Endothelial cell of umbilical vein (primary cell): Measurements from ENCODE around the gene TSPAN5. TPM values are rescaled to one million over a fixed set of nuclear protein-coding genes. Genes with fewer than 3 reads are reported as not detected.

Source experiments
- BruUV-seq: library from RNA; stranded (reverse); fragments of 400-500 nt; replicated peaks from 2 replicates; lab custom pipeline; 2021; lab: Mats Ljungman, UMichigan
- CTCF ChIA-PET: fragments of 300-600, 350-600 bp; sonication (Branson Sonifier 250); formaldehyde crosslinking; loops from one replicate; lab custom pipeline; 2021; ENCODE audit warnings: antibody characterized with exemption, inconsistent platforms; lab: Charles Lee
- POLR2A ChIA-PET: fragments of 300-600, 350-600 bp; sonication (Branson Sonifier 250); formaldehyde crosslinking; loops from one replicate; lab custom pipeline; 2021; ENCODE audit warnings: antibody characterized with exemption, inconsistent platforms; lab: Charles Lee
- DNase-seq: peaks from one replicate; pipeline ENCODE4 v3.0.0-alpha.2; 2011; ENCODE audit warnings: low read depth, low spot score
- FAIRE-seq: peaks from 2 replicates; lab custom pipeline; 2011; peaks lifted over from hg19 to GRCh38; lab: Jason Lieb, UNC
- H2AFZ ChIP-seq: 2 replicates; pipeline ENCODE4 v1.6.0; 2012; ENCODE audit warnings: low read depth, low read length, control low read depth, inconsistent platforms
- H3K27ac ChIP-seq: 2 replicates; pipeline ENCODE4 v1.5.1; 2011; ENCODE audit warnings: low read depth, mild to moderate bottlenecking, control low read depth, low read length, moderate library complexity; ENCODE audit not compliant: insufficient read depth
- H3K27me3 ChIP-seq, 2 experiments: 2 replicates each; pipeline versions ENCODE4 v1.6.0 to v1.6.1; 2011; ENCODE audit warnings: low read length in 2 of 2, mixed read lengths in 1 of 2; ENCODE audit not compliant: control insufficient read depth in 2 of 2, insufficient read depth in 2 of 2
- H3K36me3 ChIP-seq, 2 experiments: 2 replicates in 1 of 2; 3 replicates in 1 of 2; pipeline ENCODE4 v1.5.1; 2011; ENCODE audit warnings: low read length in 2 of 2, mild to moderate bottlenecking in 1 of 2, moderate library complexity in 1 of 2; ENCODE audit not compliant: control insufficient read depth in 2 of 2, insufficient read depth in 2 of 2; ENCODE audit errors: extremely low read depth in 1 of 2
- H3K4me1 ChIP-seq: 3 replicates; pipeline ENCODE4 v1.5.1; 2011; ENCODE audit warnings: mild to moderate bottlenecking, low read length; ENCODE audit not compliant: control insufficient read depth, insufficient read depth; ENCODE audit errors: extremely low read depth
- H3K4me2 ChIP-seq: 2 replicates; pipeline ENCODE4 v1.6.1; 2011; ENCODE audit warnings: low read length, control low read depth, mixed read lengths; ENCODE audit not compliant: insufficient read depth
- H3K4me3 ChIP-seq, 3 experiments: fragments of 200-600 bp in 1 of 3; sonication (generic), shearing (Covaris generic) in 1 of 3; replicated peaks in 1 of 3; 2 replicates each; pipeline ENCODE4 v1.5.1; 2011 to 2016; ENCODE audit warnings: control low read depth in 3 of 3, low read length in 3 of 3, mild to moderate bottlenecking in 2 of 3, inconsistent platforms in 1 of 3, low read depth in 1 of 3, moderate library complexity in 1 of 3; ENCODE audit not compliant: insufficient read depth in 1 of 3
- H3K79me2 ChIP-seq: 2 replicates; pipeline ENCODE4 v1.6.0; 2012; ENCODE audit warnings: low read length, inconsistent platforms; ENCODE audit not compliant: control insufficient read depth, insufficient read depth
- H3K9ac ChIP-seq: replicated peaks from 2 replicates; pipeline ENCODE3; 2011; ENCODE audit warnings: low read length, control low read depth; ENCODE audit not compliant: insufficient read depth; ENCODE audit errors: extremely low read depth
- H3K9me1 ChIP-seq: replicated peaks from 3 replicates; pipeline ENCODE4 v1.6.0; 2011; ENCODE audit warnings: mild to moderate bottlenecking, low read length; ENCODE audit not compliant: control insufficient read depth, insufficient read depth; ENCODE audit errors: extremely low read depth
- H3K9me3 ChIP-seq: replicated peaks from 2 replicates; pipeline ENCODE4 v1.5.1; 2012; ENCODE audit warnings: low read length, inconsistent platforms; ENCODE audit not compliant: control insufficient read depth, insufficient read depth
- H4K20me1 ChIP-seq: replicated peaks from 2 replicates; pipeline ENCODE3; 2011; ENCODE audit warnings: mild to moderate bottlenecking, low read length; ENCODE audit not compliant: control insufficient read depth, insufficient read depth; ENCODE audit errors: extremely low read depth
- CTCF ChIP-seq, 2 donors: IDR thresholded peaks; 1 replicate in 1 of 2; 2 replicates in 1 of 2; pipeline ENCODE4 v1.5.1; 2011; ENCODE audit warnings: low read length in 2 of 2, mild to moderate bottlenecking in 2 of 2, moderate library complexity in 2 of 2, control low read depth in 1 of 2, inconsistent platforms in 1 of 2, low read depth in 1 of 2; ENCODE audit not compliant: insufficient read depth in 1 of 2; ENCODE audit errors: extremely low read depth in 1 of 2
- EZH2 ChIP-seq: IDR thresholded peaks from 2 replicates; pipeline ENCODE4 v1.6.1; 2012; ENCODE audit warnings: borderline replicate concordance, low read depth, mild to moderate bottlenecking, moderate library complexity, low read length, inconsistent platforms; ENCODE audit not compliant: severe bottlenecking
- FOS ChIP-seq: IDR thresholded peaks from 2 replicates; pipeline ENCODE4 v1.6.1; 2011; ENCODE audit warnings: mild to moderate bottlenecking, low read length, moderate library complexity, borderline replicate concordance; ENCODE audit not compliant: insufficient read depth
- GATA2 ChIP-seq: IDR thresholded peaks from 2 replicates; pipeline ENCODE4 v1.7.0; 2011; ENCODE audit warnings: low read depth, mild to moderate bottlenecking, moderate library complexity, mixed read lengths, low read length; ENCODE audit not compliant: insufficient read length, insufficient read depth
- JUN ChIP-seq: IDR thresholded peaks from 2 replicates; pipeline ENCODE4 v1.6.1; 2011; ENCODE audit warnings: borderline replicate concordance, low read depth; ENCODE audit not compliant: insufficient read length, insufficient read depth
- MYC ChIP-seq: IDR thresholded peaks from one replicate; pipeline ENCODE4 v1.6.1; 2011; ENCODE audit warnings: mild to moderate bottlenecking, low read depth, low read length
- POLR2A ChIP-seq: IDR thresholded peaks from 2 replicates; pipeline ENCODE4 v1.6.1; 2012; ENCODE audit warnings: low read depth, mild to moderate bottlenecking, control low read depth, low read length
- POLR2AphosphoS5 ChIP-seq: IDR thresholded peaks from 2 replicates; pipeline ENCODE4 v1.6.1; 2012; ENCODE audit warnings: low read depth, mild to moderate bottlenecking, control low read depth, low read length, moderate library complexity; ENCODE audit not compliant: insufficient read depth
- dilution Hi-C: fragments of 300-500 bp; cut with MboI; formaldehyde crosslinking; loops from one replicate; pipeline ENCODE4 v1.15.0; 2019; ENCODE audit warnings: low sequenced_read_pairs; ENCODE audit not compliant: extremely low pct_ligation_motif_present
- intact Hi-C: fragments of 100-400 bp; cut with micrococcal nuclease; formaldehyde crosslinking; loops from one replicate; pipeline ENCODE4 v1.10.0; 2022
- polyA plus RNA-seq, 4 experiments: library from polyadenylated mRNA; depleted of rRNA in 3 of 4; stranded (reverse) in 3 of 4; unstranded in 1 of 4; fragments of >200 nt; gene quantifications; 2 replicates each; pipeline versions ENCODE4 v1.2.1 to v1.2.3, GENCODE V29; 2011 to 2012; ENCODE audit warnings: missing spikeins in 1 of 4
- total RNA-seq: library from RNA; stranded (reverse); gene quantifications from 2 replicates; pipeline ENCODE4 v1.2.3, GENCODE V29; 2021
- TF ChIP-seq, protein P1 (sequence below): IDR thresholded peaks from 2 replicates; pipeline ENCODE4 v1.6.1; 2011; ENCODE audit not compliant: insufficient read depth, insufficient read length

Gene TSPAN5
- total and polyA plus RNA-seq, 2 donors (not counting 3 experiments of a cell fraction or from before 2014, with no cell fraction given) = 45.1 to 50.2 TPM

GRCh38 chr4:98606894-98607293, 51.5 kb downstream of the TSPAN5 start:
- H3K9me3 ChIP-seq = no peaks in the 10 kb centered on the region
- no peaks in the 10 kb centered on the region for H3K27me3 ChIP-seq
- H3K4me1 ChIP-seq = peaks cover 3% of the 10 kb centered on the region
- H4K20me1 ChIP-seq = no peaks in the 10 kb centered on the region
- POLR2A ChIA-PET = no interaction called here
- H3K9ac ChIP-seq = no peak overlapping the region
- no peak overlapping the region for H3K4me2 ChIP-seq
- H3K9me1 ChIP-seq = no peaks in the 10 kb centered on the region
- DNase-seq (no peak), FAIRE-seq (no peak)
- H2AFZ ChIP-seq = no peak overlapping the region
- CTCF ChIA-PET = interaction anchor here (1.7 kb wide), 1 partner anchor 139 kb away, joined by 5 read pairs; no protein-coding TSS in a partner anchor
- H3K27ac ChIP-seq = no peak overlapping the region
- H3K36me3 ChIP-seq = no peaks in the 10 kb centered on the region
- TF ChIP-seq POLR2AphosphoS5 (no peak), CTCF (IDR thresholded peaks at IDR 0.05; ENCODE audit: extremely low read depth in 1 of 2, insufficient read depth in 1 of 2, low read depth in 1 of 2, low read length in 2 of 2) (no peak), MYC (no peak), EZH2 (no peak)
- intact Hi-C loops = no loop called here
- dilution Hi-C loops = no loop called here
- H3K4me3 ChIP-seq = no peak overlapping the region
- peaks cover 72% of the 10 kb centered on the region for H3K79me2 ChIP-seq
- no TSS peak for BruUV-seq

GRCh38 chr4:98605216-98605615, 53.2 kb downstream of the TSPAN5 start:
- no peak for FAIRE-seq

More at GRCh38 chr4:98605216-98605615, 53.2 kb downstream of the TSPAN5 start:
- Histone ChIP-seq H3K4me3 (no peak overlapping the region), H3K27me3 (no peaks in the 10 kb centered on the region), H2AFZ (no peak overlapping the region), H3K79me2 (peaks cover 65% of the 10 kb centered on the region), H3K9me1 (no peaks in the 10 kb centered on the region), H3K4me1 (peaks cover 3% of the 10 kb centered on the region), H3K9me3 (no peaks in the 10 kb centered on the region), H3K9ac (no peak overlapping the region), H4K20me1 (no peaks in the 10 kb centered on the region), H3K27ac (no peak overlapping the region), H3K4me2 (no peak overlapping the region), H3K36me3 (no peaks in the 10 kb centered on the region)
- ChIA-PET CTCF (interaction anchor here (0.9 kb wide), 1 partner anchor 18 kb away, joined by 3 read pairs; no protein-coding TSS in a partner anchor), POLR2A (no interaction called here)
- BruUV-seq = no TSS peak
- DNase-seq = no peak
- TF ChIP-seq JUN (no peak), GATA2 (no peak), POLR2A (no peak), CTCF (IDR thresholded peaks at IDR 0.05; ENCODE audit: extremely low read depth in 1 of 2, insufficient read depth in 1 of 2, low read depth in 1 of 2, low read length in 2 of 2) (no peak), MYC (no peak), FOS (no peak), POLR2AphosphoS5 (no peak), EZH2 (no peak)
- TF ChIP-seq, protein P1, sequence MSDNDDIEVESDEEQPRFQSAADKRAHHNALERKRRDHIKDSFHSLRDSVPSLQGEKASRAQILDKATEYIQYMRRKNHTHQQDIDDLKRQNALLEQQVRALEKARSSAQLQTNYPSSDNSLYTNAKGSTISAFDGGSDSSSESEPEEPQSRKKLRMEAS = no peak
- intact Hi-C loops (no loop called here), dilution Hi-C loops (no loop called here)
